K562 treated with DMSO at 1 percent for 48 hours (cell line): ENCODE measurements around the gene IFIT1. TPM values are rescaled to one million over a fixed set of nuclear protein-coding genes. Genes with fewer than 3 reads are reported as not detected.

ENCODE experiments used
- total RNA-seq: library from RNA; unstranded; fragments of 300-600 nt; gene quantifications from 2 replicates; pipeline ENCODE4 v1.2.3, GENCODE V29; 2022; ENCODE audit warnings: low replicate concordance; ENCODE audit errors: extremely low read depth

The IFIT1 gene
- total RNA-seq, result not detected in 2 replicates

GRCh38 chr10:89391907-89392756 lies at the start of gene IFIT1:
Gene IFIT1, plus strand, starts transcription at chr10:89392623. Its CDS starts 90 bp downstream, at chr10:89392713.

GRCh38 chr10:89377705-89378637 lies 14.5 kb upstream of the IFIT1 start, which contains the start of gene IFIT1B:
Gene IFIT1B, plus strand, starts transcription at chr10:89378056. Its CDS starts 80 bp downstream, at chr10:89378136.

GRCh38 chr10:89414146-89414878 lies 21.9 kb downstream of the IFIT1 start, which contains the start of gene IFIT5:
Gene IFIT5, plus strand, starts transcription at chr10:89414568. Its CDS starts 231 bp downstream, at chr10:89414799.

Other genes with a start within 250 kb of the IFIT1 start
- gene CH25H, start 185.3 kb upstream of the IFIT1 start, total RNA-seq, result not detected in 2 replicates
- gene LIPA, start 140.8 kb upstream of the IFIT1 start, total RNA-seq, result not detected in 2 replicates
- not detected in 2 replicates for gene IFIT2, start 90.6 kb upstream of the IFIT1 start, total RNA-seq
- not detected in 2 replicates for gene IFIT3, start 64.6 kb upstream of the IFIT1 start, total RNA-seq
- gene IFIT1B, start 14.6 kb upstream of the IFIT1 start, total RNA-seq, result not detected in 2 replicates
- not detected in 2 replicates for gene IFIT5, start 21.9 kb downstream of the IFIT1 start, total RNA-seq
- gene SLC16A12, start 143.0 kb downstream of the IFIT1 start, total RNA-seq, result not detected in 2 replicates